Ovary (tissue), 3 donors: ENCODE measurements around the gene ZMYND8.

Source experiments
- EP300 ChIP-seq: sonication (generic); formaldehyde crosslinking; IDR thresholded peaks from one replicate; pipeline ENCODE4 v1.6.1; 2017; ENCODE audit warnings: antibody characterized with exemption
- POLR2A ChIP-seq: fragments of 450-650 bp; IDR thresholded peaks from one replicate; pipeline ENCODE4 v1.6.1; 2017; ENCODE audit warnings: antibody characterized with exemption, mild to moderate bottlenecking, moderate library complexity
- TF ChIP-seq, protein P1 (sequence below), 3 donors: fragments of 450-650 bp in 2 of 3; fragments of 200-600 bp in 1 of 3; IDR thresholded peaks; one replicate each; pipeline versions ENCODE4 v1.5.1 to v1.8.0; 2016 to 2022; ENCODE audit warnings: antibody characterized with exemption in 3 of 3, mild to moderate bottlenecking in 1 of 3
- donor health status: DM: no; HTN: no; CAD: no.

GRCh38 chr20:47392015-47392720 lies 35.7 kb upstream of the ZMYND8 start:
- TF ChIP-seq, protein P1, sequence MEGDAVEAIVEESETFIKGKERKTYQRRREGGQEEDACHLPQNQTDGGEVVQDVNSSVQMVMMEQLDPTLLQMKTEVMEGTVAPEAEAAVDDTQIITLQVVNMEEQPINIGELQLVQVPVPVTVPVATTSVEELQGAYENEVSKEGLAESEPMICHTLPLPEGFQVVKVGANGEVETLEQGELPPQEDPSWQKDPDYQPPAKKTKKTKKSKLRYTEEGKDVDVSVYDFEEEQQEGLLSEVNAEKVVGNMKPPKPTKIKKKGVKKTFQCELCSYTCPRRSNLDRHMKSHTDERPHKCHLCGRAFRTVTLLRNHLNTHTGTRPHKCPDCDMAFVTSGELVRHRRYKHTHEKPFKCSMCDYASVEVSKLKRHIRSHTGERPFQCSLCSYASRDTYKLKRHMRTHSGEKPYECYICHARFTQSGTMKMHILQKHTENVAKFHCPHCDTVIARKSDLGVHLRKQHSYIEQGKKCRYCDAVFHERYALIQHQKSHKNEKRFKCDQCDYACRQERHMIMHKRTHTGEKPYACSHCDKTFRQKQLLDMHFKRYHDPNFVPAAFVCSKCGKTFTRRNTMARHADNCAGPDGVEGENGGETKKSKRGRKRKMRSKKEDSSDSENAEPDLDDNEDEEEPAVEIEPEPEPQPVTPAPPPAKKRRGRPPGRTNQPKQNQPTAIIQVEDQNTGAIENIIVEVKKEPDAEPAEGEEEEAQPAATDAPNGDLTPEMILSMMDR (IDR thresholded peaks at IDR 0.05): no peak
- no peak for TF ChIP-seq POLR2A
- TF ChIP-seq EP300: no peak
